IMR-90 (cell line): ENCODE measurements around the gene ABCD1. TPM values are rescaled to one million over a fixed set of nuclear protein-coding genes. Genes with fewer than 3 reads are reported as not detected.
"Not testable (repeated sequence)": the region's sequence is repeated elsewhere in the genome, so short reads cannot be mapped to it uniquely, and the experiment has no call there.

Source experiments
- ATAC-seq: fragments of 200-7000 bp; cut with Tn5 transposase; 2 replicates; pipeline ENCODE4 v1.9.1; 2020; ENCODE audit warnings: low read depth, mild to moderate bottlenecking, moderate library complexity
- BruUV-seq: library from RNA; stranded (reverse); fragments of 400-500 nt; replicated peaks from 2 replicates; lab custom pipeline; 2021; lab: Mats Ljungman, UMichigan
- CTCF ChIA-PET: fragments of 300-600 bp; formaldehyde crosslinking; extraction: SDS; loops from one replicate; lab custom pipeline; 2021; ENCODE audit warnings: antibody characterized with exemption; lab: Yijun Ruan, JAX
- POLR2A ChIA-PET: fragments of 300-600 bp; sonication (Branson Sonifier 250); formaldehyde crosslinking; loops from one replicate; lab custom pipeline; 2022; ENCODE audit warnings: antibody characterized with exemption; ENCODE audit not compliant: unreplicated experiment; lab: Charles Lee
- DNase-seq: peaks from one replicate; pipeline ENCODE4 v3.0.0; 2013
- H2AFZ ChIP-seq: replicated peaks from 2 replicates; pipeline ENCODE3; 2013; ENCODE audit warnings: low read length, mild to moderate bottlenecking; ENCODE audit not compliant: poor library complexity
- H2AK5ac ChIP-seq: 2 replicates; pipeline ENCODE4 v1.6.1; 2013; ENCODE audit warnings: low read depth, low read length, inconsistent platforms
- H2AK9ac ChIP-seq: replicated peaks from 2 replicates; pipeline ENCODE3; 2013; ENCODE audit warnings: mild to moderate bottlenecking, low read depth, low read length, moderate library complexity; ENCODE audit not compliant: poor library complexity
- H2BK120ac ChIP-seq: 2 replicates; pipeline ENCODE4 v1.6.1; 2013; ENCODE audit warnings: low read depth, low read length, inconsistent platforms
- H2BK15ac ChIP-seq: 3 replicates; pipeline ENCODE4 v1.6.1; 2013; ENCODE audit warnings: low read depth, low read length, inconsistent platforms
- H2BK20ac ChIP-seq: 2 replicates; pipeline ENCODE4 v1.6.1; 2013; ENCODE audit warnings: low read depth, mild to moderate bottlenecking, inconsistent platforms, low read length, moderate library complexity
- H2BK5ac ChIP-seq: 2 replicates; pipeline ENCODE4 v1.6.1; 2013; ENCODE audit warnings: mild to moderate bottlenecking, low read depth, low read length, inconsistent platforms; ENCODE audit not compliant: poor library complexity, severe bottlenecking
- H3K14ac ChIP-seq: replicated peaks from 2 replicates; pipeline ENCODE4 v1.6.1; 2013; ENCODE audit warnings: low read depth, low read length, inconsistent platforms
- H3K18ac ChIP-seq: 2 replicates; pipeline ENCODE4 v1.6.1; 2013; ENCODE audit warnings: low read depth, low read length, control low read depth
- H3K23ac ChIP-seq: 2 replicates; pipeline ENCODE4 v1.6.1; 2013; ENCODE audit warnings: low read depth, low read length, inconsistent platforms
- H3K27ac ChIP-seq: 2 replicates; pipeline ENCODE4 v1.5.1; 2013; ENCODE audit warnings: mild to moderate bottlenecking, control low read depth, low read length; ENCODE audit not compliant: insufficient read depth
- H3K27me3 ChIP-seq: 2 replicates; pipeline ENCODE4 v1.6.1; 2013; ENCODE audit warnings: low read length; ENCODE audit not compliant: control insufficient read depth, insufficient read depth
- H3K36me3 ChIP-seq: 2 replicates; pipeline ENCODE4 v1.6.1; 2013; ENCODE audit warnings: low read length, mixed read lengths; ENCODE audit not compliant: control insufficient read depth, insufficient read depth
- H3K4ac ChIP-seq: 2 replicates; pipeline ENCODE4 v1.6.1; 2013; ENCODE audit warnings: low read depth, low read length, inconsistent platforms
- H3K4me1 ChIP-seq: 2 replicates; pipeline ENCODE4 v1.6.1; 2013; ENCODE audit warnings: low read length, mixed read lengths; ENCODE audit not compliant: control insufficient read depth, insufficient read depth
- H3K4me2 ChIP-seq: 2 replicates; pipeline ENCODE4 v1.6.1; 2013; ENCODE audit warnings: low read depth, mild to moderate bottlenecking, control low read depth, low read length, moderate library complexity
- H3K4me3 ChIP-seq: 2 replicates; pipeline ENCODE4 v1.5.1; 2013; ENCODE audit warnings: low read depth, mild to moderate bottlenecking, control low read depth, low read length, moderate library complexity; ENCODE audit not compliant: insufficient read depth
- H3K56ac ChIP-seq: 2 replicates; pipeline ENCODE4 v1.6.1; 2013; ENCODE audit warnings: low read length, inconsistent platforms; ENCODE audit not compliant: insufficient read depth; ENCODE audit errors: extremely low read depth
- H3K79me1 ChIP-seq, 2 experiments: 2 replicates each; pipeline ENCODE4 v1.6.1; 2013; ENCODE audit warnings: low read length in 2 of 2, inconsistent platforms in 1 of 2, low read depth in 1 of 2
- H3K9ac ChIP-seq: 2 replicates; pipeline ENCODE4 v1.6.1; 2013; ENCODE audit warnings: low read depth, low read length, control low read depth
- H3K9me1 ChIP-seq: 2 replicates; pipeline ENCODE4 v1.6.1; 2013; ENCODE audit warnings: low read length, inconsistent platforms; ENCODE audit not compliant: insufficient read depth
- H3K9me3 ChIP-seq: 2 replicates; pipeline ENCODE4 v1.6.1; 2013; ENCODE audit warnings: low read length; ENCODE audit not compliant: control insufficient read depth, insufficient read depth
- H4K20me1 ChIP-seq: 2 replicates; pipeline ENCODE4 v1.6.1; 2013; ENCODE audit warnings: low read length, inconsistent platforms; ENCODE audit not compliant: insufficient read depth
- H4K5ac ChIP-seq: 2 replicates; pipeline ENCODE4 v1.6.1; 2013; ENCODE audit warnings: mild to moderate bottlenecking, low read depth, low read length, control low read depth
- H4K8ac ChIP-seq, 2 experiments: 2 replicates each; pipeline ENCODE4 v1.6.1; 2013; ENCODE audit warnings: low read depth in 2 of 2, low read length in 2 of 2, control low read depth in 1 of 2, inconsistent platforms in 1 of 2
- H4K91ac ChIP-seq: 2 replicates; pipeline ENCODE4 v1.6.1; 2013; ENCODE audit warnings: low read depth, low read length, inconsistent platforms; ENCODE audit not compliant: insufficient read depth
- WGBS, 2 experiments: methylation state at CpG; one replicate each; pipeline versions ENCODE4 v1.1.5 to v1.1.7; 2013; ENCODE audit warnings: missing lambda C conversion rate in 2 of 2; ENCODE audit not compliant: insufficient read length in 1 of 2; ENCODE audit errors: extremely low coverage in 2 of 2; 5-methylcytosine and 5-hydroxymethylcytosine counted together
- dilution Hi-C: fragments of 300-500 bp; cut with HindIII; formaldehyde crosslinking; loops from one replicate; pipeline ENCODE4 v1.14.3; 2018; ENCODE audit warnings: low sequenced_read_pairs; ENCODE audit not compliant: unreplicated experiment
- in situ Hi-C: fragments of 300-500 bp; cut with MboI; formaldehyde crosslinking; loops from 3 replicates; pipeline ENCODE4 v1.14.3; 2019; ENCODE audit warnings: low sequenced_read_pairs, inconsistent platforms, mixed read lengths
- intact Hi-C: fragments of 100-400 bp; cut with micrococcal nuclease; formaldehyde crosslinking; loops from 2 replicates; pipeline ENCODE4 v1.10.0; 2022
- polyA plus RNA-seq, 3 experiments: library from polyadenylated mRNA; depleted of rRNA; stranded (reverse); fragments of >200 nt; gene quantifications; 2 replicates each; pipeline ENCODE4 v1.2.3, GENCODE V29; 2012; ENCODE audit warnings: low replicate concordance in 1 of 3
- total RNA-seq: library from RNA; depleted of rRNA; stranded (reverse); fragments of >200 nt; gene quantifications from 2 replicates; pipeline ENCODE4 v1.2.3, GENCODE V29; 2012

The ABCD1 gene
- total and polyA plus RNA-seq, 2 of the 4 experiments (the other 2 are of a cell fraction): 4.3 to 7.0 TPM

- H3K18ac ChIP-seq, ATAC-seq, H2BK5ac ChIP-seq, in situ Hi-C loops, H3K4me1 ChIP-seq, H3K9me1 ChIP-seq, BruUV-seq, intact Hi-C loops, H3K27me3 ChIP-seq, H3K9me3 ChIP-seq, H2BK120ac ChIP-seq, H2AK5ac ChIP-seq, DNase-seq, H3K36me3 ChIP-seq, H2BK15ac ChIP-seq, H3K56ac ChIP-seq, H2AFZ ChIP-seq, H3K9ac ChIP-seq, H3K4ac ChIP-seq, H4K5ac ChIP-seq, H2BK20ac ChIP-seq, H3K27ac ChIP-seq, H4K91ac ChIP-seq, H2AK9ac ChIP-seq, H3K14ac ChIP-seq, POLR2A ChIA-PET, H3K79me1 ChIP-seq, H3K23ac ChIP-seq, CTCF ChIA-PET, H3K4me3 ChIP-seq, dilution Hi-C loops, H3K4me2 ChIP-seq, H4K8ac ChIP-seq: not testable (repeated sequence)
- no CpG with 5 or more reads among the region's 16 CpGs for WGBS, 2 experiments
- peaks cover 12% of the 10 kb centered on the region for H4K20me1 ChIP-seq
Measured at GRCh38 chrX:153694256-153694655, 30.4 kb upstream of the ABCD1 start.
